GM21367 (cell line): ENCODE measurements around the gene HSPA1L.

Experiments
- ATAC-seq: cut with Tn5 transposase; IDR thresholded peaks from one replicate; pipeline ENCODE4 v1.9.1; 2021; ENCODE audit not compliant: unreplicated experiment

HSPA1L gene

DNA sequence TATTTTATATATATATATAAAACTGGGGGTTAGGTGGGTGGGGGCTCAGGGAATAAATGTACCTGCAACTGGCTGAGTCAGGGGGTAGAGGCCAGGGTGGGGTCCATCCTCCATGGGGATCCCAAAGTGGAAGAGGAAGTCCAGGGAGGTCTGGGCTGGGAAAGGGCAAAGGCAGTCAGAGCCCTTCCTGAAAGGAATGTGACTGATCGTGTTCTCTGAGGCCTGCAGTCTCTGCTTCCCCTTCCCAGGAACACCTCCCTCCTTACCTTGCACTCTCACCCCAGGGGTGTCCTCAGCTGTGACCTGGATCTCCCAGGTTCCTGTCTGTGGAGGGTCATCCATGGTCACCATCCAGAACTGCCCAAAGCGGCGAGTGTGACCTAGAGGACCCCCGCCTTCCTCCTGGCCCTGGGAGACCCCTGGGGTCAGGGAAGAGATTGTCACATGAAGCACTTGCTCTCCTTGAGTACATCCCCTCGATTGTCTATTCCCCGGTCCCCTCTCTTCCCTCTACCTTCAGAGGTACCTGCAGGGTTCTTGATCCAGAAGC, 47.9 kb downstream of the HSPA1L start:
- no peak for ATAC-seq

DNA sequence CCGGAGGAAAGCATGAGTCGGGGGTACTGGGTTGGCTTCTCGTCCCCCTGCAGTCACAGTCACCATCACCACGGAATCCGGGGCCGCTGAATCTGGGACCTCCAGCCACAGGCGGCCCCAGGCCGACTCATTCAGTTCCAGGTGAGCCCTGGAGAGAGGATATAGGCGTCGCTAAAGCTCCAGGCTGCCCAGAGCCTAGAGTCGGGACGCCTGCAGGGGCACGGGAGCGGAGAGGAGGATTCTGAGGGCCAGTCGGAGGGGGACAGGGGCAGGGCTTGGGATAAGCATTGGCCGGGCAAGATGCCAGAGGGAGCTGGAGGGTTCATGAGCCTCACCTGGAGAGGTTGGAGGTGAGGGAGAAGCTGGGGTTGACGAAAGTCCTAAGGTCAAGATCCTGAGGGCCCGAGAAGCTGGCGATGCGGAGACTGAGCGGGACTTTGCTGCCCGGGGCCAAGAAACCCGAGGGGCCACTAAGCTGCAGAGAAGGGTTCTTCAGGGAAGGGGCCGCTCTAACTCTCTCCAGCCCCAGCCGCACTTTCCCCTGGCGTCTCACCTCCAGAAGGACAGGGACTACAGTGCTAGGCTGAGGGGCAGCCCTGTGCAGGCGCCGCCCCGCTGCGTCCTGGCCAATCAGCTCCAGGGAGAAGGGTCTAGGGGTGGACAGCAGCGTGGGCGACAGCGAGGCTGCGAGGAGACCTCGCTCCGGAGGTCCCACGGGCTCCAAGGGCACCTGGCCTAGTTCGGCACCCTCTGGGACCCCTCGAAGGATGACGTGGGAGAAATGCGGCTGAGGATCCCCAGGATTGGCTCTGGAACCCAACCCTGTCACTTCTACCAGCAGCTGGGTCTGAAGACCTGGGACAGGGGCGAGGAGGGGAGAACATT, 48.9 kb downstream of the HSPA1L start:
- ATAC-seq: no peak

- no peak for ATAC-seq
Observed at GRCh38 chr6:31765559-31765909, 49.5 kb downstream of the HSPA1L start.

GRCh38 chr6:31764198-31764597, 50.9 kb downstream of the HSPA1L start:
- ATAC-seq: no peak

GRCh38 chr6:31763619-31763940, 51.5 kb downstream of the HSPA1L start:
- ATAC-seq: no peak

DNA sequence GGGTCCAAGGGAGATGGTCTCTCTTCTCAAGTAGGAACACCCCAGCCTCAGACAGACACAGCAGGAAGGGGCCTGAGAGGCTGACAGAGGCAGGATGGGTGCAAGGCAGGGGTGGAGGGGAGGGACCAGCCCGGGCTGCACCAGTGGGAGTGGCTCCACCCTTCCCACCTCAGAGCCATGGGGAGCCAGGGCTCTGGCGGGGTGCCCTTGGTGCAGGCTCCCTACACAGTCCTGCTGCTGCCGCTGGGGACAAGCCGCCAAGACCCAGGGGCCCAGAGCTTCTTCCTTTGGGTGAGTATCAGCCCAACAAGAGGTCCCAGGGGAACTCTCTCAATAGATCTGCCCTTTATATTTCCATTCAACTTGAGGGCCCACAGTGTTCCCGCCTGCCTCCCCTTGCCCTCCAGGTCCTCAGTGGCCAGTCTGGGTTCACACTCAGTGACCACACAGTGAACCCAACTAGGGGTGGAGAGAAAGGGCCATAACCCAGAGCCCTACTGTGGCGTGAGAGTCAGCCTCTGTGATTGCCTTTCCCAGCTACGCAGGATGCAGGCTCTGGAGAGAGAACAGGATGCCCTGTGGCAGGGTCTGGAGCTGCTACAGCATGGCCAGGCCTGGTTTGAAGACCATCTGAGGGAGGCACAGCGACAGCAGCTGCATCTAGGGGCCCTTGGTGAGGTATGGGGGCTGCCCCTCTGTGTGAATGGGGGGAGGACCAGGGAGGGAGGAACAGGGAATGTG, 52.0 kb downstream of the HSPA1L start:
- ATAC-seq: no peak

GRCh38 chr6:31762356-31762755, 52.7 kb downstream of the HSPA1L start, which contains the start of gene SAPCD1:
SAPCD1 (plus strand) TSS chr6:31762656; CDS start chr6:31763055, 399 bp downstream.
- ATAC-seq: no peak

GRCh38 chr6:31761343-31761742, 53.7 kb downstream of the HSPA1L start:
- ATAC-seq: no peak

DNA sequence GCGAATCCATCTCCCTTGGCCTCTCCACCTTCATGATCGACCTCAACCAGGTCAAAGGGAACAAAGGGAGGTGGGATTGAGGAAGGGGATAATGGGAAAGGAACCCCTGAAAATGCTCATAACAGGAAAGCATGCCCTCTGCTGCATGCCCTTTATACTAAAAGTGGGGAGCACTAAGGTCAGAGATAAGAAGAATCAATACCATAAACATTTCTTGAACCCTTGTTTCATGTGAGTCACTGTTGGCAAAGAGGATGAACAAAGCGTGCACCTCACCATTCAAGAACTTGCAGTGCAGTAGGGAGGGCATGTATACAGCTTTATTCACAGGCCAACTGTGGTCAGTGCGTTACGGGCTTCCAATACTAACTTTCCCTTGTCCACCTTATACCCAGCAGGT, 54.3 kb downstream of the HSPA1L start:
- no peak for ATAC-seq
